ENCODE results near the gene MAPT. TPM values are rescaled to one million over a fixed set of nuclear protein-coding genes. Genes with fewer than 3 reads are reported as not detected.

MAPT gene
- polyA plus RNA-seq, 3 donors, result 0.04 TPM; not detected in 2

DNA sequence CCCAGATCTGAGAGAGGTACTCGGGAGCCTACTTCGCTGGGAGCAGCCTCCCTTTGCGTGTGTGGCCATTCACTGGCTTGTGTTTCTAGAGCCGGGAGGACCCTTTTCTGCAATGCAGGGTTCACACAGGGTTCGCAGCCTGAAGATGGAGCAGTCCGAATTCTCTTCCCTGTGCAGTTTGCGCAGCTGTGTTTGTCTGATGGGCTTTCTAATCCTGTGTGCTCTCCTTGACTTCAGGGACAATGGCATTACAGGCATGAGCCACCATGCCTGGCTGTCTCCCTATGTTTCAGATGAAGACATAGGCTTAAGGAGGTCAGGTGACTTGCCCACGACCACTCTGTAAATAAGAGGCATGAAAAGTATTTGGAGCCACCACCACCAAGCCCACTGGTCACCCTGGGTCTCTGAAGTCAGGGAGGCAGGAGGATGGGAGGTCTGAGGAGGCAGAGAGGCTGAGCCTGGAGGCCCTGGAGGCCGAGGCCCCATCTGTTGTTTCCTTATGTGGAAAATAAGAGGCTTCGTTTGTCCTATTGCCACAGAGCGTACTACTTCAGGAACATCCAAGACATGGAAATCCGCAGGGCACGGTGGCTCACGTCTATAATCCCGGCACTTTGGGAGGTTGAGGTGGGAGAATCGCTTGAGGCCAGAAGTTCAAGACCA, 99.7 kb downstream of the MAPT start:
- H3K27ac Mint-ChIP-seq, result no peak overlapping the region
- H3K79me2 ChIP-seq (ENCODE audit: insufficient read depth, low read length), result no peaks in the 10 kb centered on the region
- WGBS (ENCODE audit: insufficient coverage), result 99% methylated on average over 10 of the region's 16 CpGs

DNA sequence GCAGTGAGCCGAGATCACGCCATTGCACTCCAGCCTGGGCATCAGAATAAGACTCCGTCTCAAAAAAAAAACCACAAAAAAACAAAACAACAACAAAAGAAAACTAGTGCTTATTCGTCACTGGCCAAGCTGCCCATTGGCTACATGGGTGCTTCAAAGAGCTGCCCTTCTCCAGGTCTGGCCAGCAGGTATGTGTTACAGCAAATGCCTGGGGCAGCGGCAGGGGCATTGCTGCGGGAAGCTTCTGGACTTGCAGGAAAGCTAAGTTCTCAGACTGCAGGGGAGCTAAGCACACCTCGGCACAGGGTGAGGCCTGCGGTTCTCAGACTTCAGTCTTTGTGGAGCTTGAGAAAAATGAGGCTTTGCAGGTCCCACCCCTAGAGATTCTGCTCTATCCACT, 100.6 kb downstream of the MAPT start:
- Histone ChIP-seq H2AFZ (ENCODE audit: insufficient read depth, low read depth, low read length, poor library complexity, severe bottlenecking) (no peak overlapping the region), H3K9ac (ENCODE audit: insufficient read depth, low read length, poor library complexity, severe bottlenecking) (no peak overlapping the region), H3K36me3 (replicated peaks in 1 of 2; ENCODE audit: control insufficient read depth in 1 of 2, insufficient read depth in 2 of 2, low read length in 2 of 2) (no peaks in the 10 kb centered on the region), H3K79me2 (ENCODE audit: insufficient read depth, low read length) (no peaks in the 10 kb centered on the region), H3K4me1 (ENCODE audit: control insufficient read depth in 1 of 2, insufficient read depth in 2 of 2, low read length in 2 of 2) (no peaks in the 10 kb centered on the region), H4K20me1 (ENCODE audit: insufficient read depth, low read length) (no peaks in the 10 kb centered on the region), H3K27ac (ENCODE audit: low read depth in 1 of 2, low read length in 2 of 2) (no peak overlapping the region), H3K4me3 (replicated peaks in 1 of 3; ENCODE audit: low read depth in 2 of 3, low read length in 3 of 3) (no peak overlapping the region), H3K4me2 (replicated peaks; ENCODE audit: extremely low read depth, low read length, poor library complexity, severe bottlenecking) (no peak overlapping the region), H3K9me3 (replicated peaks in 1 of 2; ENCODE audit: control insufficient read depth in 1 of 2, insufficient read depth in 1 of 2, low read length in 2 of 2) (no peaks in the 10 kb centered on the region), H3K27me3 (ENCODE audit: control insufficient read depth in 2 of 2, insufficient read depth in 2 of 2, low read length in 2 of 2) (no peaks in the 10 kb centered on the region)
- TF ChIP-seq, protein P1, sequence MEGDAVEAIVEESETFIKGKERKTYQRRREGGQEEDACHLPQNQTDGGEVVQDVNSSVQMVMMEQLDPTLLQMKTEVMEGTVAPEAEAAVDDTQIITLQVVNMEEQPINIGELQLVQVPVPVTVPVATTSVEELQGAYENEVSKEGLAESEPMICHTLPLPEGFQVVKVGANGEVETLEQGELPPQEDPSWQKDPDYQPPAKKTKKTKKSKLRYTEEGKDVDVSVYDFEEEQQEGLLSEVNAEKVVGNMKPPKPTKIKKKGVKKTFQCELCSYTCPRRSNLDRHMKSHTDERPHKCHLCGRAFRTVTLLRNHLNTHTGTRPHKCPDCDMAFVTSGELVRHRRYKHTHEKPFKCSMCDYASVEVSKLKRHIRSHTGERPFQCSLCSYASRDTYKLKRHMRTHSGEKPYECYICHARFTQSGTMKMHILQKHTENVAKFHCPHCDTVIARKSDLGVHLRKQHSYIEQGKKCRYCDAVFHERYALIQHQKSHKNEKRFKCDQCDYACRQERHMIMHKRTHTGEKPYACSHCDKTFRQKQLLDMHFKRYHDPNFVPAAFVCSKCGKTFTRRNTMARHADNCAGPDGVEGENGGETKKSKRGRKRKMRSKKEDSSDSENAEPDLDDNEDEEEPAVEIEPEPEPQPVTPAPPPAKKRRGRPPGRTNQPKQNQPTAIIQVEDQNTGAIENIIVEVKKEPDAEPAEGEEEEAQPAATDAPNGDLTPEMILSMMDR (IDR thresholded peaks at IDR 0.05), result no peak
- intact Hi-C loops (cut with micrococcal nuclease), result no loop called here
- Mint-ChIP-seq H3K4me3 (no peak overlapping the region), H3K9me3 (no peaks in the 10 kb centered on the region), H3K36me3 (no peaks in the 10 kb centered on the region), H3K4me1 (no peaks in the 10 kb centered on the region), H3K27me3 (ENCODE audit: low read depth in 3 of 3) (peaks cover 0 to 5% (median 0%) of the 10 kb centered on the region in 3 donors), H3K27ac (no peak overlapping the region)
- WGBS (ENCODE audit: insufficient coverage), result 95% methylated on average over 8 of the region's 8 CpGs
- DNase-seq, result no peak

More for the DNA sequence above, 99.7 kb downstream of the MAPT start:
- TF ChIP-seq, protein P1 (IDR thresholded peaks at IDR 0.05), result no peak
- H4K20me1 ChIP-seq (ENCODE audit: insufficient read depth, low read length), result no peaks in the 10 kb centered on the region
- no peak overlapping the region for H3K9ac ChIP-seq (ENCODE audit: insufficient read depth, low read length, poor library complexity, severe bottlenecking)
- Mint-ChIP-seq H3K9me3 (no peaks in the 10 kb centered on the region), H3K4me3 (no peak overlapping the region), H3K4me1 (no peaks in the 10 kb centered on the region), H3K36me3 (no peaks in the 10 kb centered on the region), H3K27me3 (ENCODE audit: low read depth in 3 of 3) (peaks cover 0 to 5% (median 0%) of the 10 kb centered on the region in 3 donors)
- H3K4me2 ChIP-seq (replicated peaks; ENCODE audit: extremely low read depth, low read length, poor library complexity, severe bottlenecking), result no peak overlapping the region
- H3K36me3 ChIP-seq (replicated peaks in 1 of 2; ENCODE audit: control insufficient read depth in 1 of 2, insufficient read depth in 2 of 2, low read length in 2 of 2), result no peaks in the 10 kb centered on the region
- no peak overlapping the region for H3K4me3 ChIP-seq (replicated peaks in 1 of 3; ENCODE audit: low read depth in 2 of 3, low read length in 3 of 3)
- H3K27ac ChIP-seq (ENCODE audit: low read depth in 1 of 2, low read length in 2 of 2), result no peak overlapping the region
- DNase-seq, result no peak
- no peaks in the 10 kb centered on the region for H3K27me3 ChIP-seq (ENCODE audit: control insufficient read depth in 2 of 2, insufficient read depth in 2 of 2, low read length in 2 of 2)
- no peaks in the 10 kb centered on the region for H3K9me3 ChIP-seq (replicated peaks in 1 of 2; ENCODE audit: control insufficient read depth in 1 of 2, insufficient read depth in 1 of 2, low read length in 2 of 2)
- no peaks in the 10 kb centered on the region for H3K4me1 ChIP-seq (ENCODE audit: control insufficient read depth in 1 of 2, insufficient read depth in 2 of 2, low read length in 2 of 2)
- intact Hi-C loops (cut with micrococcal nuclease), result no loop called here
- H2AFZ ChIP-seq (ENCODE audit: insufficient read depth, low read depth, low read length, poor library complexity, severe bottlenecking), result no peak overlapping the region
